GM12878 (cell line): ENCODE measurements around the gene TBCA. TPM values are rescaled to one million over a fixed set of nuclear protein-coding genes. Genes with fewer than 3 reads are reported as not detected.
A peak's percentile ranks its signal among the peaks of the same experiment; 100 is the strongest.

ENCODE experiments used
- ATAC-seq: fragments of 200-7000 bp; cut with Tn5 transposase; 3 replicates; pipeline ENCODE4 v1.9.1; 2020; ENCODE audit warnings: mild to moderate bottlenecking, moderate library complexity
- BruUV-seq: library from RNA; stranded (reverse); fragments of 400-500 nt; replicated peaks from 2 replicates; lab custom pipeline; 2021; lab: Mats Ljungman, UMichigan
- CTCF ChIA-PET: fragments of 300-600 bp; sonication (Branson Sonifier 250); formaldehyde crosslinking; extraction: SDS; loops from one replicate; lab custom pipeline; 2021; ENCODE audit warnings: inconsistent platforms; lab: Yijun Ruan, JAX
- POLR2A ChIA-PET: fragments of 350-600 bp; formaldehyde crosslinking; extraction: SDS; loops from one replicate; lab custom pipeline; 2021; ENCODE audit warnings: inconsistent platforms; lab: Charles Lee
- RAD21 ChIA-PET: fragments of 300-600 bp; sonication (Branson Sonifier 250); formaldehyde crosslinking; loops from one replicate; lab custom pipeline; 2023; ENCODE audit warnings: antibody characterized with exemption; ENCODE audit not compliant: unreplicated experiment; lab: Charles Lee
- SMC1A ChIA-PET: fragments of 300-600 bp; sonication (Branson Sonifier 250); formaldehyde crosslinking; loops from one replicate; lab custom pipeline; 2023; ENCODE audit not compliant: unreplicated experiment, uncharacterized antibody; lab: Charles Lee
- DNase-seq: peaks from one replicate; pipeline ENCODE4 v3.0.0-alpha.2; 2011; ENCODE audit warnings: low read depth, low spot score
- FAIRE-seq: peaks from 3 replicates; lab custom pipeline; 2011; peaks lifted over from hg19 to GRCh38; lab: Jason Lieb, UNC
- H2AFZ ChIP-seq: 2 replicates; pipeline ENCODE4 v1.6.0; 2011; ENCODE audit warnings: low read depth, low read length, control low read depth; ENCODE audit not compliant: control insufficient read depth
- H3K27ac ChIP-seq: 2 replicates; pipeline ENCODE4 v1.5.1; 2011; ENCODE audit warnings: control low read depth; ENCODE audit not compliant: control insufficient read depth, insufficient read depth
- H3K27me3 ChIP-seq, 2 experiments: replicated peaks in 1 of 2; 2 replicates each; pipeline versions ENCODE4 v1.6.0 to v1.6.1; 2011; ENCODE audit warnings: low read length in 1 of 2; ENCODE audit not compliant: control insufficient read depth in 2 of 2, insufficient read depth in 2 of 2
- H3K36me3 ChIP-seq, 2 experiments: 2 replicates each; pipeline ENCODE4 v1.5.1; 2011; ENCODE audit warnings: low read length in 1 of 2; ENCODE audit not compliant: control insufficient read depth in 2 of 2, insufficient read depth in 2 of 2
- H3K4me1 ChIP-seq: 2 replicates; pipeline ENCODE4 v1.6.1; 2011; ENCODE audit warnings: mild to moderate bottlenecking, low read length, moderate library complexity, mixed read lengths; ENCODE audit not compliant: control insufficient read depth, insufficient read depth
- H3K4me2 ChIP-seq: 2 replicates; pipeline ENCODE4 v1.6.0; 2011; ENCODE audit warnings: control low read depth; ENCODE audit not compliant: control insufficient read depth, insufficient read depth
- H3K4me3 ChIP-seq: fragments of 200-600 bp; sonication (generic); 2 replicates; pipeline ENCODE4 v1.5.1; 2016
- H3K79me2 ChIP-seq: 2 replicates; pipeline ENCODE4 v1.6.0; 2011; ENCODE audit warnings: low read length; ENCODE audit not compliant: control insufficient read depth, insufficient read depth
- H3K9ac ChIP-seq: 2 replicates; pipeline ENCODE4 v1.8.0; 2011; ENCODE audit warnings: low read length, control low read depth, mixed read lengths; ENCODE audit not compliant: control insufficient read depth, insufficient read depth
- H3K9me3 ChIP-seq: replicated peaks from 3 replicates; pipeline ENCODE4 v1.5.1; 2011; ENCODE audit warnings: mild to moderate bottlenecking, low read length; ENCODE audit not compliant: control insufficient read depth, insufficient read depth
- H4K20me1 ChIP-seq: 2 replicates; pipeline ENCODE4 v1.6.0; 2011; ENCODE audit not compliant: control insufficient read depth, insufficient read depth
- BCL11A ChIP-seq: IDR thresholded peaks from 2 replicates; pipeline ENCODE4 v1.6.1; 2011; ENCODE audit warnings: low read depth, low read length
- BHLHE40 ChIP-seq, 2 experiments: fragments of 450-650 bp in 1 of 2; IDR thresholded peaks; 2 replicates each; pipeline ENCODE4 v1.6.1; 2011 to 2017; ENCODE audit warnings: low read depth in 2 of 2, borderline replicate concordance in 1 of 2, improper control_type of control experiment in 1 of 2, low read length in 1 of 2, mild to moderate bottlenecking in 1 of 2
- BRCA1 ChIP-seq: IDR thresholded peaks from 2 replicates; pipeline ENCODE4 v1.6.1; 2011; ENCODE audit warnings: low read depth, low read length, improper control_type of control experiment
- CBFB ChIP-seq: IDR thresholded peaks from 2 replicates; pipeline ENCODE4 v1.6.1; 2016; ENCODE audit warnings: antibody characterized with exemption, low read depth
- CHD4 ChIP-seq: fragments of 200-600 bp; sonication (generic); IDR thresholded peaks from 2 replicates; pipeline ENCODE4 v1.6.1; 2016; ENCODE audit warnings: mild to moderate bottlenecking
- CREM ChIP-seq: IDR thresholded peaks from 2 replicates; pipeline ENCODE4 v1.6.1; 2014; ENCODE audit warnings: antibody characterized with exemption, low read depth
- DPF2 ChIP-seq: fragments of 450-650 bp; IDR thresholded peaks from 2 replicates; pipeline ENCODE4 v1.6.1; 2017; ENCODE audit warnings: mild to moderate bottlenecking
- EP300 ChIP-seq, 2 experiments: fragments of 150-350 bp in 1 of 2; IDR thresholded peaks; 2 replicates each; pipeline ENCODE4 v1.6.1; 2011 to 2012; ENCODE audit warnings: low read depth in 2 of 2, low read length in 2 of 2, borderline replicate concordance in 1 of 2, improper control_type of control experiment in 1 of 2, inconsistent platforms in 1 of 2; ENCODE audit not compliant: control insufficient read depth in 1 of 2
- IKZF2 ChIP-seq, 2 experiments: fragments of 450-650 bp; IDR thresholded peaks; 2 replicates each; pipeline ENCODE4 v1.6.1; 2017; ENCODE audit warnings: mild to moderate bottlenecking in 2 of 2, moderate library complexity in 2 of 2
- KLF5 ChIP-seq: fragments of 450-650 bp; IDR thresholded peaks from 2 replicates; pipeline ENCODE4 v1.6.1; 2014; ENCODE audit warnings: mild to moderate bottlenecking; ENCODE audit not compliant: partially characterized antibody
- MEF2A ChIP-seq: IDR thresholded peaks from 2 replicates; pipeline ENCODE4 v1.6.1; 2011; ENCODE audit warnings: low read depth, mild to moderate bottlenecking, low read length, moderate library complexity; ENCODE audit not compliant: insufficient read depth
- PML ChIP-seq: IDR thresholded peaks from 2 replicates; pipeline ENCODE4 v1.6.1; 2012; ENCODE audit warnings: low read length, inconsistent platforms
- RAD51 ChIP-seq: fragments of 450-650 bp; IDR thresholded peaks from 2 replicates; pipeline ENCODE4 v1.6.1; 2016; ENCODE audit warnings: moderate library complexity, mild to moderate bottlenecking, inconsistent platforms
- SRF ChIP-seq, 2 experiments: IDR thresholded peaks; 2 replicates each; pipeline ENCODE4 v1.6.1; 2011; ENCODE audit warnings: low read depth in 2 of 2, low read length in 2 of 2, mild to moderate bottlenecking in 1 of 2, moderate library complexity in 1 of 2
- SUZ12 ChIP-seq: fragments of 200-600 bp; sonication (generic); IDR thresholded peaks from one replicate; pipeline ENCODE4 v1.6.1; 2018; ENCODE audit warnings: antibody characterized with exemption, mild to moderate bottlenecking; ENCODE audit not compliant: unreplicated experiment
- TCF3 ChIP-seq: IDR thresholded peaks from 2 replicates; pipeline ENCODE4 v1.6.1; 2012; ENCODE audit warnings: low read depth, mild to moderate bottlenecking, low read length, borderline replicate concordance; ENCODE audit not compliant: insufficient read depth
- ZNF274 ChIP-seq: IDR thresholded peaks from one replicate; pipeline ENCODE4 v1.8.0; 2011; ENCODE audit not compliant: insufficient read length, insufficient read depth
- in situ Hi-C: fragments of 300-500 bp; cut with MboI; formaldehyde crosslinking; loops from 9 replicates; pipeline ENCODE4 v1.14.3; 2018; ENCODE audit warnings: mixed read lengths
- intact Hi-C: fragments of 100-400 bp; cut with micrococcal nuclease; formaldehyde crosslinking; loops from one replicate; pipeline ENCODE4 v1.14.2; 2022; ENCODE audit not compliant: unreplicated experiment
- polyA plus RNA-seq, 11 experiments: library from polyadenylated mRNA; depleted of rRNA in 4 of 11; unstranded in 6 of 11; stranded (reverse) in 5 of 11; fragments of >200 nt; fragmentation: Nextera tagmentation in 4 of 11; fragmentation: Illumina TruSeq in 1 of 11; extraction: Ambion mirVana in 4 of 11; extraction: Trizol in 1 of 11; gene quantifications; 1 replicate in 1 of 11; 2 replicates in 10 of 11; pipeline versions ENCODE4 v1.2.1 to v1.2.3, GENCODE V29; 2011 to 2016; ENCODE audit warnings: inconsistent platforms in 2 of 11, missing spikeins in 2 of 11, low read depth in 1 of 11
- total RNA-seq, 4 experiments: library from RNA; depleted of rRNA in 3 of 4; stranded (reverse); fragments of >200 nt in 3 of 4; fragmentation: Illumina TruSeq in 1 of 4; extraction: Trizol in 1 of 4; gene quantifications; 2 replicates each; pipeline versions ENCODE4 v1.2.1 to v1.2.3, GENCODE V29; 2013 to 2021
- TF ChIP-seq, protein P1 (sequence below): IDR thresholded peaks from 2 replicates; pipeline ENCODE4 v1.6.1; 2011; ENCODE audit warnings: borderline replicate concordance, low read depth, mild to moderate bottlenecking, moderate library complexity, low read length; ENCODE audit not compliant: insufficient read depth, poor library complexity, severe bottlenecking
- TF ChIP-seq, protein P2 (sequence below), 3 experiments: IDR thresholded peaks in 2 of 3; conservative IDR thresholded peaks in 1 of 3; 2 replicates each; pipeline ENCODE4 v1.5.1; 2011; ENCODE audit warnings: low read depth in 3 of 3, low read length in 3 of 3, mild to moderate bottlenecking in 3 of 3, control low read depth in 2 of 3, moderate library complexity in 2 of 3, inconsistent platforms in 1 of 3, mixed read lengths in 1 of 3; ENCODE audit not compliant: control insufficient read depth in 2 of 3, insufficient read depth in 1 of 3; ENCODE audit errors: extremely low read depth in 1 of 3
- TF ChIP-seq, protein P3 (sequence below): fragments of 450-650 bp; IDR thresholded peaks from 2 replicates; pipeline ENCODE4 v1.6.1; 2017; ENCODE audit warnings: mild to moderate bottlenecking, low read depth, inconsistent platforms; ENCODE audit not compliant: poor library complexity, severe bottlenecking

Gene TBCA
- total and polyA plus RNA-seq, 10 of the 15 experiments (the other 5 are each of a cell fraction or from before 2014, with no cell fraction given): 86.3 to 647 (median 294) TPM

DNA sequence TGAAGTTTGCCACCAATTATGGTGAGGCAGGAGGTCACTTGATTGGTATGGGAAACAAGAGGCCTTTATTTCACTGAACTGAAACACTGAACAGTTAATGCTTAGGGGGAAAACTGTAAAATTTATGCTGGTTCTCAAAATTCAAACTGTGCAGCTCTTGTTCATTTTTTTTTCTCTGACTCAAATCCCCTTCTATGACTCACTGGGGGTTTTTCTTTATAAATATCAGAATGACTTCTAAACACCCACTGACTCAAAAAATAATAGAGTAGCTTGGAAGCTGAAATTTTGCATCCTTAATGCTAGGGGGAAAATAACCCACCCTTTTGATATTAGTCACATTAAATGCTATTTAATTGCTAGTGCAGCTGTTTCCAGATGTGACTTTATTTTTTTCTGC is 113.5 kb downstream of the TBCA start:
- H3K27ac ChIP-seq: no peak overlapping the region
- no TSS peak for BruUV-seq
- no peaks in the 10 kb centered on the region for H3K79me2 ChIP-seq
- H3K27me3 ChIP-seq: no peaks in the 10 kb centered on the region
- ChIA-PET POLR2A (interaction anchor here (0.7 to 2.4 kb wide), 7 partner anchors 16 to 274 kb away, joined by 3 to 7 read pairs (median 4); partner anchors contain the start of gene OTP), RAD21 (interaction anchor here (0.8 to 2.1 kb wide), 16 partner anchors 15 to 499 kb away, joined by 3 to 14 read pairs (median 5); no protein-coding TSS in a partner anchor), CTCF (interaction anchor here (0.7 to 1.7 kb wide), 9 partner anchors 12 to 606 kb away, joined by 3 to 8 read pairs (median 4); no protein-coding TSS in a partner anchor), SMC1A (interaction anchor here (0.6 to 2.0 kb wide), 20 partner anchors 10 to 499 kb away, joined by 3 to 9 read pairs (median 4); no protein-coding TSS in a partner anchor)
- peak; percentile 86 for ATAC-seq
- H2AFZ ChIP-seq: 0 out of 2 replicates have a peak overlapping the region, but pooled peaks have one; percentile 11
- H3K4me2 ChIP-seq: no peak overlapping the region
- H3K9me3 ChIP-seq: no peaks in the 10 kb centered on the region
- no peaks in the 10 kb centered on the region for H4K20me1 ChIP-seq
- H3K4me3 ChIP-seq: no peak overlapping the region
- intact Hi-C loops (no loop called here), in situ Hi-C loops (no loop called here)
- DNase-seq: peak; percentile 16
- no peak overlapping the region for H3K9ac ChIP-seq
- no peaks in the 10 kb centered on the region for H3K36me3 ChIP-seq
- no peak for FAIRE-seq
- no peaks in the 10 kb centered on the region for H3K4me1 ChIP-seq
- TF ChIP-seq BCL11A (peak; percentile 82), DPF2 (peak; percentile 92), SRF (IDR thresholded peaks at IDR 0.05; ENCODE audit: low read depth in 2 of 2, low read length in 2 of 2) (peak in 1 of 2 experiments; percentile 58; a peak in 1 of 4 replicates), KLF5 (no peak), PML (peak; percentile 59; the same call in 1 of the 2 replicates), IKZF2 (IDR thresholded peaks at IDR 0.05) (peak in 1 of 2 experiments; percentile 51; a peak in 2 of 4 replicates), CBFB (no peak), EP300 (IDR thresholded peaks at IDR 0.05; ENCODE audit: borderline replicate concordance in 1 of 2, control insufficient read depth in 1 of 2, low read depth in 2 of 2, low read length in 2 of 2) (peak; percentile 87 to 88; a peak in 3 of 4 replicates), TCF3 (no peak), CHD4 (no peak), ZNF274 (no peak), RAD51 (no peak), CREM (peak; percentile 81), BRCA1 (no peak), BHLHE40 (IDR thresholded peaks at IDR 0.05; ENCODE audit: borderline replicate concordance in 1 of 2, low read depth in 2 of 2, low read length in 1 of 2) (no peak), MEF2A (0 out of 2 replicates have a peak, but pooled peaks have one; percentile 63), SUZ12 (no peak)
- TF ChIP-seq, protein P1, sequence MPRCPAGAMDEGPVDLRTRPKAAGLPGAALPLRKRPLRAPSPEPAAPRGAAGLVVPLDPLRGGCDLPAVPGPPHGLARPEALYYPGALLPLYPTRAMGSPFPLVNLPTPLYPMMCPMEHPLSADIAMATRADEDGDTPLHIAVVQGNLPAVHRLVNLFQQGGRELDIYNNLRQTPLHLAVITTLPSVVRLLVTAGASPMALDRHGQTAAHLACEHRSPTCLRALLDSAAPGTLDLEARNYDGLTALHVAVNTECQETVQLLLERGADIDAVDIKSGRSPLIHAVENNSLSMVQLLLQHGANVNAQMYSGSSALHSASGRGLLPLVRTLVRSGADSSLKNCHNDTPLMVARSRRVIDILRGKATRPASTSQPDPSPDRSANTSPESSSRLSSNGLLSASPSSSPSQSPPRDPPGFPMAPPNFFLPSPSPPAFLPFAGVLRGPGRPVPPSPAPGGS: peak; percentile 67
- TF ChIP-seq, protein P2, sequence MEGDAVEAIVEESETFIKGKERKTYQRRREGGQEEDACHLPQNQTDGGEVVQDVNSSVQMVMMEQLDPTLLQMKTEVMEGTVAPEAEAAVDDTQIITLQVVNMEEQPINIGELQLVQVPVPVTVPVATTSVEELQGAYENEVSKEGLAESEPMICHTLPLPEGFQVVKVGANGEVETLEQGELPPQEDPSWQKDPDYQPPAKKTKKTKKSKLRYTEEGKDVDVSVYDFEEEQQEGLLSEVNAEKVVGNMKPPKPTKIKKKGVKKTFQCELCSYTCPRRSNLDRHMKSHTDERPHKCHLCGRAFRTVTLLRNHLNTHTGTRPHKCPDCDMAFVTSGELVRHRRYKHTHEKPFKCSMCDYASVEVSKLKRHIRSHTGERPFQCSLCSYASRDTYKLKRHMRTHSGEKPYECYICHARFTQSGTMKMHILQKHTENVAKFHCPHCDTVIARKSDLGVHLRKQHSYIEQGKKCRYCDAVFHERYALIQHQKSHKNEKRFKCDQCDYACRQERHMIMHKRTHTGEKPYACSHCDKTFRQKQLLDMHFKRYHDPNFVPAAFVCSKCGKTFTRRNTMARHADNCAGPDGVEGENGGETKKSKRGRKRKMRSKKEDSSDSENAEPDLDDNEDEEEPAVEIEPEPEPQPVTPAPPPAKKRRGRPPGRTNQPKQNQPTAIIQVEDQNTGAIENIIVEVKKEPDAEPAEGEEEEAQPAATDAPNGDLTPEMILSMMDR (IDR thresholded peaks at IDR 0.05 in 2 of 3, conservative IDR thresholded peaks at IDR 0.05 in 1 of 3; ENCODE audit: control insufficient read depth in 2 of 3, extremely low read depth in 1 of 3, insufficient read depth in 1 of 3, low read depth in 3 of 3, low read length in 3 of 3): no peak
- TF ChIP-seq, protein P3, sequence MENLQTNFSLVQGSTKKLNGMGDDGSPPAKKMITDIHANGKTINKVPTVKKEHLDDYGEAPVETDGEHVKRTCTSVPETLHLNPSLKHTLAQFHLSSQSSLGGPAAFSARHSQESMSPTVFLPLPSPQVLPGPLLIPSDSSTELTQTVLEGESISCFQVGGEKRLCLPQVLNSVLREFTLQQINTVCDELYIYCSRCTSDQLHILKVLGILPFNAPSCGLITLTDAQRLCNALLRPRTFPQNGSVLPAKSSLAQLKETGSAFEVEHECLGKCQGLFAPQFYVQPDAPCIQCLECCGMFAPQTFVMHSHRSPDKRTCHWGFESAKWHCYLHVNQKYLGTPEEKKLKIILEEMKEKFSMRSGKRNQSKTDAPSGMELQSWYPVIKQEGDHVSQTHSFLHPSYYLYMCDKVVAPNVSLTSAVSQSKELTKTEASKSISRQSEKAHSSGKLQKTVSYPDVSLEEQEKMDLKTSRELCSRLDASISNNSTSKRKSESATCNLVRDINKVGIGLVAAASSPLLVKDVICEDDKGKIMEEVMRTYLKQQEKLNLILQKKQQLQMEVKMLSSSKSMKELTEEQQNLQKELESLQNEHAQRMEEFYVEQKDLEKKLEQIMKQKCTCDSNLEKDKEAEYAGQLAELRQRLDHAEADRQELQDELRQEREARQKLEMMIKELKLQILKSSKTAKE: peak; percentile 35
